Progenitor cell of endocrine pancreas (in vitro differentiated cells): Measurements from ENCODE around the gene SLF2. TPM values are rescaled to one million over a fixed set of nuclear protein-coding genes. Genes with fewer than 3 reads are reported as not detected.

Experiments used
- DNase-seq: peaks from one replicate; pipeline ENCODE4 v3.0.0; 2021; ENCODE audit warnings: low spot score; ENCODE audit not compliant: unreplicated experiment
- H3K27ac Mint-ChIP-seq: 2 replicates; pipeline ENCODE4 v1.8.0; 2021; ENCODE audit warnings: mild to moderate bottlenecking, moderate library complexity, mixed read lengths
- H3K27me3 Mint-ChIP-seq: 2 replicates; pipeline ENCODE4 v1.8.0; 2021; ENCODE audit warnings: mixed read lengths
- H3K36me3 Mint-ChIP-seq: 2 replicates; pipeline ENCODE4 v1.8.0; 2022; ENCODE audit warnings: mixed read lengths; ENCODE audit not compliant: insufficient read depth
- H3K4me1 Mint-ChIP-seq: 2 replicates; pipeline ENCODE4 v1.8.0; 2021; ENCODE audit warnings: low read depth, mixed read lengths
- H3K4me3 Mint-ChIP-seq: 2 replicates; pipeline ENCODE4 v1.8.0; 2021; ENCODE audit warnings: low read depth, mild to moderate bottlenecking, moderate library complexity, mixed read lengths
- H3K9me3 Mint-ChIP-seq: 2 replicates; pipeline ENCODE4 v1.8.0; 2021; ENCODE audit warnings: low read depth, mixed read lengths
- total RNA-seq: library from RNA; stranded (reverse); gene quantifications from 2 replicates; pipeline ENCODE4 v1.2.1, GENCODE V29; 2021
- TF ChIP-seq, protein P1 (sequence below): fragments of 200-600 bp; sonication (generic); IDR thresholded peaks from one replicate; pipeline ENCODE4 v1.5.0; 2021; ENCODE audit warnings: antibody characterized with exemption, mild to moderate bottlenecking; ENCODE audit not compliant: unreplicated experiment

Gene SLF2
- total RNA-seq, 1 donor from 2014 or later: 31.8 TPM

DNA sequence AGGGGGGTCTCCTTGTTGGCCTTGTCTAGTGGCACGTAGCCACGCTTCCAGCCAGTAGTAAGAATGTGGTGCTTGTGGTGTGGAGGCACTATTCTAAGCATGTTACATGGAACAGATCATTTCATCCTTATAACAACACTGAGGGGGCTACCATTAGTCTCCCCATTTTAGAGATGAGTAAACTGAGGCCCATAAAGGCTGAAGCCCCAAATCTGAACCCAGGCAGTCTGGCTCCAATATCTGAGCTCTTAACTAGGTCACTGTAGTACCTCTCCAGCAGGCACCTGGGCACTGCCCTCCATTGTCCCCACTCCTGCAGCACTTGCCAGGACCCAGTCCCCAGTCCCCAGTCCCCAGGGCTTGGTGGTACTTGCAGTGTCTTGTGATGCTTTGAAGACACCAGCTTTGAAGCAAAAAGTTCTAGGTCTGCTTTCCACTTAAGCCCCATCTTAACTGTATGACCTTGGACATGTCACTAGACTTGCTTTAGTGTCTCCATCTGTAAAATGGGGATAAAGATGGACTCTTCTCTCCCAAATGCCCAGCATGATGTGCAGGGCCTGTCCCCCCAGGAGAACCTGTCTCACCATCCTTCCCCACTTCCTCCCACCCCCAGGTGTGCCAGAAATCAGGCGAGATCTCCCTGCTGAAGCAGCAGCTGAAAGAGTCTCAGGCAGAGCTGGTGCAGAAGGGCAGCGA lies 93.3 kb downstream of the SLF2 start:
- H3K4me3 Mint-ChIP-seq: no peak overlapping the region
- no peaks in the 10 kb centered on the region for H3K9me3 Mint-ChIP-seq
- H3K27ac Mint-ChIP-seq: no peak overlapping the region
- peaks cover 6% of the 10 kb centered on the region for H3K36me3 Mint-ChIP-seq
- no peak for DNase-seq
- H3K27me3 Mint-ChIP-seq: no peaks in the 10 kb centered on the region
- TF ChIP-seq, protein P1, sequence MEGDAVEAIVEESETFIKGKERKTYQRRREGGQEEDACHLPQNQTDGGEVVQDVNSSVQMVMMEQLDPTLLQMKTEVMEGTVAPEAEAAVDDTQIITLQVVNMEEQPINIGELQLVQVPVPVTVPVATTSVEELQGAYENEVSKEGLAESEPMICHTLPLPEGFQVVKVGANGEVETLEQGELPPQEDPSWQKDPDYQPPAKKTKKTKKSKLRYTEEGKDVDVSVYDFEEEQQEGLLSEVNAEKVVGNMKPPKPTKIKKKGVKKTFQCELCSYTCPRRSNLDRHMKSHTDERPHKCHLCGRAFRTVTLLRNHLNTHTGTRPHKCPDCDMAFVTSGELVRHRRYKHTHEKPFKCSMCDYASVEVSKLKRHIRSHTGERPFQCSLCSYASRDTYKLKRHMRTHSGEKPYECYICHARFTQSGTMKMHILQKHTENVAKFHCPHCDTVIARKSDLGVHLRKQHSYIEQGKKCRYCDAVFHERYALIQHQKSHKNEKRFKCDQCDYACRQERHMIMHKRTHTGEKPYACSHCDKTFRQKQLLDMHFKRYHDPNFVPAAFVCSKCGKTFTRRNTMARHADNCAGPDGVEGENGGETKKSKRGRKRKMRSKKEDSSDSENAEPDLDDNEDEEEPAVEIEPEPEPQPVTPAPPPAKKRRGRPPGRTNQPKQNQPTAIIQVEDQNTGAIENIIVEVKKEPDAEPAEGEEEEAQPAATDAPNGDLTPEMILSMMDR: no peak
- H3K4me1 Mint-ChIP-seq: peaks cover 9% of the 10 kb centered on the region

DNA sequence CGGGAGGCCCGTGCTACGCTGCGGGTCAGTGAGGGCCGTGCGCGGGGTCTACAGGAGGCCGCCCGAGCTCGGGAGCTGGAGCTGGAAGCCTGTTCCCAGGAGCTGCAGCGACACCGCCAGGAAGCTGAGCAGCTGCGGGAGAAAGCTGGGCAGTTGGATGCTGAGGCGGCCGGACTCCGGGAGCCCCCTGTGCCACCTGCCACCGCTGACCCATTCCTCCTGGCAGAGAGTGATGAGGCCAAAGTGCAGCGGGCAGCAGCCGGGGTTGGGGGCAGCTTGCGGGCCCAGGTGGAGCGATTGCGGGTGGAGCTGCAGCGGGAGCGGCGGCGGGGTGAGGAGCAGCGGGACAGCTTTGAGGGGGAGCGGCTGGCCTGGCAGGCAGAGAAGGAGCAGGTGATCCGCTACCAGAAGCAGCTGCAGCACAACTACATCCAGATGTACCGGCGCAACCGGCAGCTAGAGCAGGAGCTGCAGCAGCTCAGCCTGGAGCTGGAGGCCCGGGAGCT lies 93.9 kb downstream of the SLF2 start:
- H3K9me3 Mint-ChIP-seq: no peaks in the 10 kb centered on the region
- H3K36me3 Mint-ChIP-seq: peaks cover 6% of the 10 kb centered on the region
- TF ChIP-seq, protein P1: no peak
- no peak for DNase-seq
- peaks cover 5% of the 10 kb centered on the region for H3K4me1 Mint-ChIP-seq
- H3K4me3 Mint-ChIP-seq: no peak overlapping the region
- no peak overlapping the region for H3K27ac Mint-ChIP-seq
- H3K27me3 Mint-ChIP-seq: no peaks in the 10 kb centered on the region

DNA sequence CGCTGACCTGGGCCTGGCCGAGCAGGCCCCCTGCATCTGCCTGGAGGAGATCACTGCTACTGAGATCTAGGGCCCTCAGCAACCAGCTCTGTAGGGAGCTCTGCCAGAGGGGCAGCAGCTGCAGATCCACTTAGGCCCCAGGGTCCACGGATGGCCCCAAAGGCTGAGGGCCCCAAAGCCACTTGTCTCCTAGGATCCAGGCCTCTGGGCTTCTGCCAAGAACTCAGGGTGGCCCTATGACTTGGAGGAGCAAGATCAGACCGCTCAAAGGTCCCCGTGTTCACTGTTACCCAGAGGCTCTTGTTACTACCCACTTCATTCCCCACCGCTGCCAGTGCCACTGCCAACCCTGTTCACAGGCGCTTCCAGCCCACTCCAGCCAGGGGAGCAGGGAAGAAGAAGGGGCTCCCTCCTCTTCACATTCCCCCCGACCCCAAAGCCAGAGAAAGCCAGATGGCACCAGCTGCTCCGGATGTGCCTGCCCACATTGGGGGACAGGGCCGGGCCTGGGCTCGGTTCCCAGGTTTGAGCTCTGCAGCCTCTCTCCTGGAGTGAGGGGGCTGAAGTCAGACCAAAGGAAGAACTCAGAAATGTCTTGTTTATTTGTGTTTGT lies 94.4 kb downstream of the SLF2 start:
- Mint-ChIP-seq H3K4me3 (no peak overlapping the region), H3K27me3 (no peaks in the 10 kb centered on the region), H3K4me1 (peaks cover 5% of the 10 kb centered on the region), H3K27ac (no peak overlapping the region), H3K36me3 (peaks cover 6% of the 10 kb centered on the region), H3K9me3 (no peaks in the 10 kb centered on the region)
- TF ChIP-seq, protein P1: no peak
- no peak for DNase-seq

DNA sequence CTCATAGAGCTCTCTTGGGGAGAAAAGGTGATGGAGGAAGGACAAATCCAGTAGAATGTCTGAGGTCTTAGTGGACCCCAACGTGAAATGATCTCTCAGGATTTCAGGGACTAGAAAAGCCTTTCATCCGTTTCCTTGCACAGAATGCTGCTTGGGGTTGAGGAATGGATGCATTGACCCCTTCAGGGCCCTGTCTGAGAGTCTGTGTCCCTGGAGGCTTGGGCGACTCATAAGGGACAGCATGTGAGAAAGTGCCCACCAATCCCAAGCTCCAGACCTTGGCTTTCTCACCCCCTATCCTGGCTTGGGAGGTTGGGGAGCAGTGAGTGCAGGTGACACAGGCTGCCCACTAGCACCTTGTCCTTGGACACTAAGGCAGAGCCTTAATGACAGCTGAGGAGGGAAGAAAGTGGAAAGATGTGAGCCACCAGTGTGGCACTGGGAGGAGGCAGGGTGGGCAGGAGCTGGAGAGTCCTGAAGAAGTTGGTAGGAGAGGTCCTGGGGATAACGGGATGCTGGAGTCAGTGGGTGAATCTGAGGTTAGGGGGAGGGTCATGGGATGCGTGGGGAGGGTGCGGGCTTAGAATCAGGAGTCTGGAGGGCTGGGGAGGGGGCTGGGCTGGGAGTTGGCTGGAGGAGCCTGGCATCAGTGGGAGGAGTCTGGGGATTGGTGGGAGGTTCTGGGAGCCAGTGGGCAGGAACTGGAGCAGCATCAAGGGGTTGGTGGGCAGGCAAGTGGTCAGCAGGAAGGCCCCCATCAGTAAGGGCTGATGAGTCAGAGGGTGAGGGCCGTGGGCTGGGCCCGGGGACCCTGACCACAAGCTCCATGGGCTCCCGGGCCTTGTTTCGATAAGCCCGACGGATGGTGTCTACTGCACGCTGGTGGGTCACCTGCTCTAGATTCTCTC lies 95.4 kb downstream of the SLF2 start:
- Mint-ChIP-seq H3K4me1 (peaks cover 9% of the 10 kb centered on the region), H3K27ac (no peak overlapping the region), H3K27me3 (peaks cover 2% of the 10 kb centered on the region), H3K36me3 (peaks cover 6% of the 10 kb centered on the region), H3K4me3 (no peak overlapping the region), H3K9me3 (no peaks in the 10 kb centered on the region)
- TF ChIP-seq, protein P1: no peak
- DNase-seq: no peak

DNA sequence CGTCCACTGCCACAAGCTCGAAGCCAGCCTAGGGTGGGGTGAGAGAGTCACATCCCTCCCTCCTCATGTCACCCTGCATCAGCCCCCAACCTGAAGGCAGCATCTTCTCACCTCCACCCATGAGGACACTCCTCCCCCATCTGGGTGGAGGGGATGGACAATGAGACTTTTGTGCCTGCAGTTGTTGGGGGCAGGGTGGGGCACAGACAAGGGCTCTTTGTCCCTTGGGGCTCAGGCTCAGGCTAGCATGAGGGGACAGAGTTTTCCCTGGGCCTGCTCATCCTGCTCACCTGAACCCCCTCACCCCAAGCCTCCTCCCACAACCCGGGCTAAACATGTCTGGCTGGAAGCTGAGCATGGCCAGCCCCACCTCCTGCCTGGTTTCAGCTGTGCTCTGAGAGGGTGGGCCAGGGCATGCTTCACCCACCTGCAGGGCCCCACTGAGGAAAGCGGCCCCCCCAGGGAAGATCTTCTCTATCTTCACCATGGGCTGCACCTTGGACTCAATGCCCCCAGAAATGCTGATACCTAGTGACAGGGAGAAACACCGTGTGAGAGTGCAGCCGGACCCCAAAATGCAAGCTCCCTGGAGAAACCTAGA lies 96.2 kb downstream of the SLF2 start:
- Mint-ChIP-seq H3K4me3 (no peak overlapping the region), H3K36me3 (peaks cover 5% of the 10 kb centered on the region), H3K27ac (no peak overlapping the region)

More for the DNA sequence above, 96.2 kb downstream of the SLF2 start:
- peaks cover 6% of the 10 kb centered on the region for H3K27me3 Mint-ChIP-seq
- no peaks in the 10 kb centered on the region for H3K9me3 Mint-ChIP-seq
- TF ChIP-seq, protein P1: no peak
- no peak for DNase-seq
- peaks cover 11% of the 10 kb centered on the region for H3K4me1 Mint-ChIP-seq
